Pancreas (tissue), 10 donors: ENCODE results near the gene BPIFA3. TPM values are rescaled to one million over a fixed set of nuclear protein-coding genes. Genes with fewer than 3 reads are reported as not detected.

Experiments
- ATAC-seq, 4 donors: fragments of 200-7000 bp; cut with Tn5 transposase; one replicate each; pipeline versions ENCODE4 v1.8.0 to v1.9.1; 2020; ENCODE audit warnings: mild to moderate bottlenecking in 4 of 4, moderate library complexity in 4 of 4
- DNase-seq, 6 donors: peaks; one replicate each; pipeline ENCODE4 v3.0.0-alpha.2; 2020
- FAIRE-seq: peaks from 2 replicates; lab custom pipeline; 2012; peaks lifted over from hg19 to GRCh38; lab: Jason Lieb, UNC
- H3K27ac ChIP-seq, 4 donors: fragments of 200-600 bp; sonication (generic); 1 replicate in 3 of 4; 2 replicates in 1 of 4; pipeline versions ENCODE4 v1.5.0 to v1.8.0; 2020
- H3K27me3 ChIP-seq, 4 donors: fragments of 200-600 bp; one replicate each; pipeline ENCODE4 v1.8.0; 2021
- H3K36me3 ChIP-seq, 3 donors: fragments of 200-600 bp; sonication (generic) in 1 of 3; one replicate each; pipeline versions ENCODE4 v1.5.0 to v1.8.0; 2020 to 2021
- H3K4me1 ChIP-seq, 3 donors: fragments of 200-600 bp; one replicate each; pipeline ENCODE4 v1.8.0; 2021
- H3K4me3 ChIP-seq, 4 donors: fragments of 200-600 bp; sonication (generic) in 2 of 4; one replicate each; pipeline versions ENCODE4 v1.5.0 to v1.8.0; 2020 to 2021
- H3K9me3 ChIP-seq, 4 donors: fragments of 200-600 bp; one replicate each; pipeline ENCODE4 v1.8.0; 2021
- CTCF ChIP-seq, 4 donors: fragments of 200-600 bp; sonication (generic) in 3 of 4; IDR thresholded peaks; one replicate each; pipeline versions ENCODE4 v1.5.0 to v1.8.0; 2021; ENCODE audit warnings: antibody characterized with exemption in 4 of 4
- WGBS, 2 donors: extraction: QIAGEN DNeasy Blood & Tissue Kit; methylation state at CpG; one replicate each; pipeline ENCODE4 v1.1.7; 2013; 5-methylcytosine and 5-hydroxymethylcytosine counted together
- intact Hi-C, 3 donors: fragments of 100-400 bp; cut with DNase I; formaldehyde crosslinking; loops; one replicate each; pipeline versions ENCODE4 v1.11.1 to v1.14.2; 2022
- polyA plus RNA-seq, 2 donors: library from polyadenylated mRNA; stranded (reverse); fragments of 200-250 nt; gene quantifications; one replicate each; pipeline ENCODE4 v1.2.3, GENCODE V29; 2013
- total RNA-seq, 6 donors: library from RNA; stranded (reverse); fragmentation: NEBNext Ultra II Directional in 4 of 6; extraction: Animal tissue kit (Norgen Biotek cat#: 25700) in 4 of 6; gene quantifications; one replicate each; pipeline versions ENCODE4 v1.2.1 to v1.2.4, GENCODE V29; 2021 to 2023
- donor health status: healthy with polysubstance abuse.
- donor health status: DM: no; HTN: no; CAD: no; lungs with moderate emphysema.
- donor health status: DM: no; HTN: no; CAD: no.
- donor health status: control.
- donor health status: control.
- donor health status: Bipolar disorder and iron deficiency.
- donor health status: DM: yes; HTN: yes; CAD: no.
- donor health status: DM: no; HTN: no; CAD: no.
- donor health status: DM: no; HTN: no; CAD: no.
- donor health status: DM: yes; HTN: yes; CAD: no.

Gene BPIFA3
- total and polyA plus RNA-seq, 8 donors: not detected

DNA sequence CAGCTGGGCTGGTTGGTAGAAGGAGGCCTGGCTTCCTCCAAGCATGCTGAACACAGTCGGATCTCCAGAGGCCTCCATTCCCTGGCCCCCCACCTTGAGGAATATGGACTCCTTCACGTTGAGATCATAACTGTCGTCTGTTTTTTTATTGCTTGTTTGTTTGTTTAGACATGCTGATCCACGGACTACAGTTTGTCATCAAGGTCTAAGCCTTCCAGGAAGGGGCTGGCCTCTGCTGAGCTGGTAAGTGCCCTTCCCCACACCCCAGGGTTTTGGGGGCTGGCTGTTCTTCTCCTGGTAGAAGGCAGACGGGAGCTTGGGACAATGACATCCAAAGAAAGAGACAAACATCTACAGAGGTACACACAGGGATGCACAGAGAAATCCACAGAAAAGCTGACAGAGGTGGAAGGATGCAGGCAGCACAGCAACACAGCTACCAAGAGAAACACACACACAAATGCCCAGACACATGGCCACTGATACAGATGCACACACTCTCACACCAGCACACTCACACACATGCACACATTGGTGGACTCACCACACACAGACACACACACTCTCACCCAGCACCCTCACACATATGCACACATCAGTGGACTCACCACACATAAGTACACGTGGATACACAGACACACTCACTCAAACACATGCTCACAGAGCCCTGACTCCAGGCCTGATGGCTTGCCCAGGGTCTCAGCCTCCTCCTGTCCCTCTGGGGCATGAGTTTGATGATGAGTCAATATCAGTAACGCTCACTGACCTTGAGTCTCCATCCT lies 25.4 kb downstream of the BPIFA3 start:
- ATAC-seq: no peak
- no peak for TF ChIP-seq CTCF (IDR thresholded peaks at IDR 0.05)

GRCh38 chr20:33246077-33246476 lies 28.9 kb downstream of the BPIFA3 start:
- WGBS, 2 donors: 59 to 65% methylated on average over 3 of the region's 3 CpGs
- no peaks in the 10 kb centered on the region for H3K36me3 ChIP-seq
- intact Hi-C loops: no loop called here
- H3K27ac ChIP-seq: no peak overlapping the region
- no peaks in the 10 kb centered on the region for H3K27me3 ChIP-seq
- no peaks in the 10 kb centered on the region for H3K9me3 ChIP-seq
- no peak for TF ChIP-seq CTCF (IDR thresholded peaks at IDR 0.05)
- DNase-seq (no peak), FAIRE-seq (no peak), ATAC-seq (no peak)
- H3K4me1 ChIP-seq: no peaks in the 10 kb centered on the region
- no peak overlapping the region for H3K4me3 ChIP-seq

More for the DNA sequence above, 25.4 kb downstream of the BPIFA3 start:
- H3K27ac ChIP-seq: no peak overlapping the region
- H3K27me3 ChIP-seq: no peaks in the 10 kb centered on the region
- no peak overlapping the region for H3K4me3 ChIP-seq
- no peak for FAIRE-seq
- H3K9me3 ChIP-seq: no peaks in the 10 kb centered on the region
- intact Hi-C loops: no loop called here
- DNase-seq: no peak
- H3K4me1 ChIP-seq: no peaks in the 10 kb centered on the region
- 41 to 56% methylated on average over 7 of the region's 7 CpGs for WGBS, 2 donors
- H3K36me3 ChIP-seq: no peaks in the 10 kb centered on the region

- H3K4me1 ChIP-seq: no peaks in the 10 kb centered on the region
- ATAC-seq (no peak), FAIRE-seq (no peak), DNase-seq (no peak)
- no peaks in the 10 kb centered on the region for H3K36me3 ChIP-seq
- no peak overlapping the region for H3K27ac ChIP-seq
- H3K9me3 ChIP-seq: no peaks in the 10 kb centered on the region
- H3K27me3 ChIP-seq: no peaks in the 10 kb centered on the region
- TF ChIP-seq CTCF (IDR thresholded peaks at IDR 0.05): no peak
- H3K4me3 ChIP-seq: no peak overlapping the region
- WGBS, 2 donors: 73 to 77% methylated on average over 1 of the region's 1 CpG
- intact Hi-C loops: no loop called here
These were observed 32.3 kb downstream of the BPIFA3 start for GRCh38 chr20:33249456-33249855.

GRCh38 chr20:33250666-33251065 lies 33.5 kb downstream of the BPIFA3 start:
- intact Hi-C loops: no loop called here
- H3K4me1 ChIP-seq: no peaks in the 10 kb centered on the region
- FAIRE-seq: no peak
- WGBS, 2 donors: 42 to 47% methylated on average over 2 of the region's 2 CpGs
- H3K27me3 ChIP-seq: no peaks in the 10 kb centered on the region
- H3K36me3 ChIP-seq: no peaks in the 10 kb centered on the region
- no peaks in the 10 kb centered on the region for H3K9me3 ChIP-seq
- DNase-seq: no peak
- ATAC-seq: no peak
- no peak overlapping the region for H3K27ac ChIP-seq
- no peak for TF ChIP-seq CTCF (IDR thresholded peaks at IDR 0.05)
- H3K4me3 ChIP-seq: no peak overlapping the region

- no peak for TF ChIP-seq CTCF (IDR thresholded peaks at IDR 0.05)
- no peaks in the 10 kb centered on the region for H3K27me3 ChIP-seq
- FAIRE-seq: no peak
These were observed 34.3 kb downstream of the BPIFA3 start for GRCh38 chr20:33251496-33251895.

More at GRCh38 chr20:33251496-33251895, 34.3 kb downstream of the BPIFA3 start:
- Histone ChIP-seq H3K9me3 (no peaks in the 10 kb centered on the region), H3K4me1 (no peaks in the 10 kb centered on the region), H3K36me3 (no peaks in the 10 kb centered on the region), H3K4me3 (no peak overlapping the region), H3K27ac (no peak overlapping the region)
- intact Hi-C loops: no loop called here
- ATAC-seq (no peak), DNase-seq (no peak)
- WGBS, 2 donors: 52 to 56% methylated on average over 3 of the region's 3 CpGs
